DLD1 (cell line): Measurements from ENCODE around the gene ZNF521.

Source experiments
- in situ Hi-C: cut with HindIII; loops from 2 replicates; pipeline ENCODE4 v1.10.0; 2017; ENCODE audit warnings: low sequenced_read_pairs

Gene ZNF521

DNA sequence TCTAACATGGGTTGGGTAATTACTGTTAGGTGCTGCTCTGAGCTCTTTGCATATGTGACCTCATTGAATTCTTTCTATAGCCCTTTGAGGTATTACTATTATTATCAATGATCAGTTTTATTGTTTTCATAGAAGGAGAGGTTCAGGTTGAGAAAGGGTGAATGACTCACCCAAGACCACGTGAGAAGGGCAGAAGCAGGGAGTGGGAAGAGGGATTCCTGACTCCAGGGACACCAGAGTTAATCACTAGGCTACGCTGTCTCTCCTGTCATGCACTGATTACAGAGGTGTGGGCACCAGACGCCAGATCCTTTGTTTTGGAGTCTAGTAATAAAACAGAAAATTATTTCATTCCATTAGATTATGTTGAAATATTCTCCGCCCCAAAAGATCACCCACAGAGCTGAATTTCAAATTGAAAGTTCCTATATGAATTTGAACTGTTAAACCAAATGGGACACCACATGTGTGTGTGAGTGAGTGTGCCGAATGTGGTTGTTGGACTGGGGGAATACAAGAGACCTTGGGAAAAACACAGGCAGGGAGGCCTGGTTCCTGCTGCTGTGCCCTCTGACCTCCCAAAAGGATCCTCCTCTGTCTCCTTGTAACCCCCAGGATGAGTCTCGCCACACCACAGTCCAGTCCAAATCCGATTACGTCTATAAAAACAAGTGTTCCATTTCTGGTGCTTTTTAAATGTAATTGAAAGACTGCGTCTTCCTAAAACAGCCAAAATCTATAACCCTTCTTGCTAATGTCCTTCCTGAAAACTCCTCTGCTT is 215.4 kb downstream of the ZNF521 start:
- in situ Hi-C loops = no loop called here

- in situ Hi-C loops = no loop called here
Observed at GRCh38 chr18:25134861-25135260, 217.1 kb downstream of the ZNF521 start.

DNA sequence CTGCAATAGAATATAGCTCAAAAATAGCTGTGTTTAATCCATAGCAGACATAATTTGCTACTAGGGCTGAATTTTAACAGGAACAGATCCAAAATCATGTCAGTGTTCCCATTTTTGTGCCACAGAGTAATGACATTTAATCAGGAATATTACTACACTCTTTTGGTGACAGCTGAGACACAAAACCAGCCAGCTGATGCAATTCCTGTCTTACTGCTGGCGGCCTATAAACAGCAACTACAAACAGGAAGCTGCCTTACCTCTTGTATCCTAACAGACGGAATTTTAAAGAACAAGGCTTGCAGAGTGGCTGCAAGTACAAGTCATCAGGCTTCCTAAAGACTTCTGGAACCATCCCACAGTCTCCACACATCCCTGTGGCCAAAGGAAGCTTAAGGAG is 218.1 kb downstream of the ZNF521 start:
- in situ Hi-C loops = no loop called here

DNA sequence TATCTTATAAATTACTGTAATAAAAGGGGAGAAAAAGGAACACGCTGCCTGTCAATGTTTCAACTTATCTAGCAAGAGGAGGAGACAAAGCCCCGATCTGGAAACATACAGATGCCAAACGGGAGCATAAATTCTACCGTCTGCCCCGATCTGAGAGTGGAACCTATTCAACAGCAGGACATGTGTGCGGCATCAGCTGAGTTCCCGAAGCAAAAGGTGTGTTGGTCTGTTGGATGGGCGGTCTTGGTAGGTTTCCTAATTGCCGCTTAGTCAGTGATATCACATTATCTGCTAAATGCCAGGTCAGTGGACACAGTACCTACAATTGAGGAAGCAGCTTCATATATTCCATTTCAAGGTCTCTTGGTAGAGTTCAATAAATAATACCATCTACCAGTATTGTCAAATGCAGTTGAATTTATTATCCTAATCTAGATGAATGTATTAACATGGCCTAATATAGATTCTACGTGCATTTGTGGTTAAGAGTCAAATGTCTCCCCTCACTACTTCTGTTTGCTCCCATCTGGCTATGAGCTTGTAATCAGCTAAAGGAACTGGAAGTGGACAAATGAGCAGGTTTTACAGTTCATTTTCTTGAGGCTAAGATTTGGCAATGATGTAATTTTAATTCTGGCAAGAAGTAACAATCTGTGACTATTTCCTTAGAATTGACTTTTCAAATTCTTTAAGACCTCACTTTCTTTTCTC is 219.0 kb downstream of the ZNF521 start:
- in situ Hi-C loops = no loop called here

- in situ Hi-C loops = no loop called here
Observed at GRCh38 chr18:25126751-25127150, 225.2 kb downstream of the ZNF521 start.

DNA sequence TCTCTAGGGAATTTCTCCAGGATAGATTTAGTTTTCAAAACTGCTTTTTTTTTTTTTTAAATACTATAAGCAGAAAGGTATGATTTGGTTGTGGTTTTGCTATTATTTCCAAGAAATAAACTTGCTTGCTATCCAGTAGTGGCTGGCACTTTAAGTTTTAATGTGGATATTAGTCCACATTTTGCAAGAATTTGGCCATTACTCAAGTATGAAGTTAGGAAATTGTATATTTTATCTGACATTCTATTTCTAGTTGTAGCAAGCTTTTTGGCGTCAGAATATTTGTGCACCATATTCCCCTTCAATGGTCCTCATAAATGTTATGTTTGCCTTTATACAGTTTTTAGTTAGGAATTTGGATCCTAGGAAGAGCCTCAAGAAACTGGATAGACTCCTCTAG is 226.3 kb downstream of the ZNF521 start:
- in situ Hi-C loops = no loop called here

- in situ Hi-C loops = no loop called here
Observed at GRCh38 chr18:25123438-25124232, 228.3 kb downstream of the ZNF521 start.

- in situ Hi-C loops = no loop called here
Observed at GRCh38 chr18:25121442-25121841, 230.5 kb downstream of the ZNF521 start.

DNA sequence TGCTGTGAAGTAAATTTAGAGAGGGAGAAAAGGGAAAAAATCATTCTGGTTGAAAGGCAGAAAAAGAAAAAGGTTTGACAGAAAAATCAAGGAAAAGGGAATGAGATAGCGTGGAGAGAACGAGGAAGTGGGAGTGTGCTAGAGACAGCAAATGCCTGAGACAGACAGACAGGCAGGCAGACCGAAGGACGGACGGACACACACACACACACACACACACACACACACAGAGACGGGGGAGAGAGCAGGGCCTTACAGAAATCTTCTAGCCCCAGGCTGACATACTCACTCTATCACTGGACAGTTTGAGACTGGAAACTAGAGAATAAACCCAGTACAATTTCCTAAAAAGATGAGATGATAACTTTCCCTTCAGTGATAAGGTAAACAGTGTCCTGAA is 238.4 kb downstream of the ZNF521 start:
- in situ Hi-C loops = no loop called here

DNA sequence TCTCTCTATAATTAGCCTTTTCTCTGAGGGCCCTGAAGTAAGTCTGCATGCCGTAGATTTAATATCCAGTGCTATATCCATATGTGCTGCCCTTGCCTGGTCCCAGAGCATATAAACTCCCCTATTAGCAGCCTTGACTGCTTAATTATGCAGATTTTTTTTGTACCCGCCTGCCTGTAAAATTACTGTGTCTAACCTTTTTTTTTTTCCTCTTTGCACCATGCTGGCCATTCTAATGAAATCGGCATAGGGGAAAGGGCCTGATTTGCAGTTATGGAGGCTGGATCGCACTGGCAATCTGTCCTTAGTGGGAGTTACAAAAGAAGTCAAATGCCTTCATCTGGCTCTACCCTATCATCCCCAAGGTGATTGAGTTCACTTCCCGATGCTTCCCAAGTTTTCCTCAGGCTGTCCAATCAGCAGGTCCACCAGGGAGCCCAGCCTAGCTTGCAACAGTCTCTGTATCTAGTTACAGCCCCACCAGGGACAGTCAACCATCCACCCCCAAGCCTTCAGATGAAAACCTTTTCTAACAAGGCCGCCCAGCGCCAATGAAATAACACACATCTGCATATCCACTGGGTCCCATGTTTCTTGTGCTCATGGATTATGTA is 239.0 kb downstream of the ZNF521 start:
- in situ Hi-C loops = no loop called here

GRCh38 chr18:25111377-25112288 is 240.3 kb downstream of the ZNF521 start:
- in situ Hi-C loops = no loop called here

DNA sequence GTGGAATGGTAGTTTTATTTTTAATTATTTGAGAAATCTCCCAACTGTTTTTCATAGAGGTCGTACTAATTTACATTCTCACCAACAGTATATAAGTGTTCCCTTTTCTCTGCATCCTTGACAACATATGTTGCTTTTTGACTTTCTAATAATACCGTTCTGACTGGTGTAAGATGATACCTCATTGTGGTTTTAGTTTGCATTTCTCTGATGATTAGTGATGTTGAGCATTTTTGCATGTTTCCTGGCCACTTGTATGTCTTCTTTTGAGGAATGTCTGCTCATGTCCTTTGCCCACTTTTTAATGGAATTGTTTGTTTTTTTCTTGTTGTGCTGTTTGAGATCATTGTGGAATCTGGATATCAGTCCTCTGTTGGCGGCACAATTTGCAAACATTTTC is 242.5 kb downstream of the ZNF521 start:
- in situ Hi-C loops = no loop called here

- in situ Hi-C loops = no loop called here
Observed at GRCh38 chr18:25103468-25104155, 248.4 kb downstream of the ZNF521 start.

DNA sequence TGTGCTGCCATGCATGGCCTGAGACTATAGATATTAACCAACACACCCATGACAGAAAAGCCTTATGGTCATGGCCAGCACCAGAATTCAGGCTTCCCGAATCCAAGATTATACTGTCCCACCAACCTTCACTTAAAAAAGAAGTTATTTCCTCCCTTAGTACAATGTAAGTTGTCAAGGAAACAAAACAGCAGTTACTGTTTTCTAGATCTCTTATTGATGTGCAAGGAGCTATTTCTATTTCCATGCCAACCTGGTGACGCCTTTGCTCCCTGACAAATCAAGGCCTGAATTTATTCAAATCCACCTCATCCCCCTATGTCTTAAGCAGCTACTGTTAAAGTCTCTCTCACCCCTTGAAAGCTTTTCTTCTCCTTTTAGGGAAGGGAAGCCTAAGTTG is 249.3 kb downstream of the ZNF521 start:
- in situ Hi-C loops = no loop called here

GRCh38 chr18:25100418-25100817 is 251.5 kb downstream of the ZNF521 start:
- in situ Hi-C loops = no loop called here

DNA sequence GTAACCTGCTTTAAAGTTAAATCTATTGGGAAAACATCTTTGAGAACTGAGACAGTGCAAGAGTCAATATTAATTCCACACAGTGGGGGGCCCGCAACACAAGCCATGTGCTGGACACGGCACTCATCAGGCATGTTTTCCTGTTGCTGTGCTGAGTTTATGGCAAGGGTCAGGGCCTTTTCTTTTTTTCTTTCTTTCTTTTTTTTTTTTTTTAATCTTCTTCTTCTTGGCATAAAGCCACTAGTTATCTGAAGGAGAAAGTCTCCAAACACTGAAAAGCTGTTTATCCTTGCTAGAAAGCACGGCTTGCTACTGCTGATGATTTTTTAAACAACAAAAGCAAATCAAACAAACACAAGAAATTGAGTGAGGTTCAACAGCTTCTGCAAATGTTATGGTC is 252.1 kb downstream of the ZNF521 start:
- in situ Hi-C loops = no loop called here

GRCh38 chr18:25097569-25098056 is 254.4 kb downstream of the ZNF521 start:
- in situ Hi-C loops = no loop called here

DNA sequence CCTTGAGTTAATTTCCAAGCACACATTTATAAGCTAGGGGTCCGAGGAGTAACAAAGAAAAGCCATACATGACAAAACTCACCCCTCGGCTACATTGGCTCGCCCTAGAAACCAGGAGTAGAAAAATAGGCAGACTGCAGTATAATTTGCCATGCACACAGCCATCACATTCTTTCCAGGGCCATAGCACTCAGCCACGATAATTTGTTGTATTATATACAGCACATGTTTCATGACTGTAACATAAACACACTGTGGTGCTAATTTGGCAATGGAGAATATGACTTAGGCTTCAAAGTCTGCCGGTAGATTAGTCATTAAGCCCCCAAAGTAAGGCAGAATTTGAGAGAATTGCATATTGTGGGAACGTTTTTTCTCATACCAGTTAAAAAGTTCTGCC is 254.9 kb downstream of the ZNF521 start:
- in situ Hi-C loops = no loop called here

DNA sequence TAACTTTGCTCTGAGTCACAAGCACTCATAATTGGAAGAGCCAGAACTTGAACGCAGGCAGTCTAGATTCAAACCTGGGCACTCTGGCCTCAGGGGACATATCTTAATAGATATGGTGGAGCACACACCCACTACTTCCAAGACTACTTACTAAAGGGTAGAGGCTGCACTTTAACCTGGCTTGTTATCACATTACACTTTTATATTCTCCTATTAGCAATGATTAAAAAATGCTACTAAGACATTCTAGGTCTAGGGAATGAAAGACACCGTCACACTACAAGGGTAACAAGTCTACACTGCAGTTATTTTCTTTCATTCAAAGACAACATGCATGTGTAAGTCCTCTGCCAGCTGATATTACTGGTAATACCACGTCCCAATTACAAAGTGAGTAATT is 258.8 kb downstream of the ZNF521 start:
- in situ Hi-C loops = no loop called here
